Measurements from ENCODE around the gene PAX7.
"Not testable (repeated sequence)": the region's sequence is repeated elsewhere in the genome, so short reads cannot be mapped to it uniquely, and the experiment has no call there.

DNA sequence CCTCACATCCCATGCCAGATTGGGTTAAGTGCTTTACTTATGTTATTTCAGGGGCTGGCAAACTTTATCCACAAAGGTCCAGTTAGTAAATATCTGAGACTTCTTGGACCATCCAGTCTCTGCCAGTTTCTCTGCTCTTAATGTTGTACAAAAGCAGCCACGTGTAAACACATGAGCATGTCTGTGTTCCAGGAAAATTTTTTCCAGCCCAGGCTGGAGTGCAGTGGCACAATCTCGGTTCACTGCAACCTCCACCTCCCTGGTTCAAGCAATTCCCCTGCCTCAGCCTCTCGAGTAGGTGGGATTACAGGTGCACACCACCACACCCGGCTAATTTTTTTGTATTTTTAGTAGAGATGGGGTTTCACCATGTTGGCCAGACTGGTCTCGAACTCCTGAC is 136.9 kb downstream of the PAX7 start:
- not testable (repeated sequence) for TF ChIP-seq CSDC2 (CRISPR knock-in tag; IDR thresholded peaks at IDR 0.05); ZFP30 (CRISPR knock-in tag; IDR thresholded peaks at IDR 0.05); ZNF565 (CRISPR knock-in tag; conservative IDR thresholded peaks at IDR 0.05; ENCODE audit: low read depth); RARB (CRISPR knock-in tag; IDR thresholded peaks at IDR 0.05); OSR1 (CRISPR knock-in tag; IDR thresholded peaks at IDR 0.05); ZNF8 (CRISPR knock-in tag; IDR thresholded peaks at IDR 0.05)
- TF ChIP-seq, protein P1, sequence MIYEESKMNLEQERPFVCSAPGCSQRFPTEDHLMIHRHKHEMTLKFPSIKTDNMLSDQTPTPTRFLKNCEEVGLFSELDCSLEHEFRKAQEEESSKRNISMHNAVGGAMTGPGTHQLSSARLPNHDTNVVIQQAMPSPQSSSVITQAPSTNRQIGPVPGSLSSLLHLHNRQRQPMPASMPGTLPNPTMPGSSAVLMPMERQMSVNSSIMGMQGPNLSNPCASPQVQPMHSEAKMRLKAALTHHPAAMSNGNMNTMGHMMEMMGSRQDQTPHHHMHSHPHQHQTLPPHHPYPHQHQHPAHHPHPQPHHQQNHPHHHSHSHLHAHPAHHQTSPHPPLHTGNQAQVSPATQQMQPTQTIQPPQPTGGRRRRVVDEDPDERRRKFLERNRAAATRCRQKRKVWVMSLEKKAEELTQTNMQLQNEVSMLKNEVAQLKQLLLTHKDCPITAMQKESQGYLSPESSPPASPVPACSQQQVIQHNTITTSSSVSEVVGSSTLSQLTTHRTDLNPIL (CRISPR knock-in tag; IDR thresholded peaks at IDR 0.05; ENCODE audit: low read depth), result not testable (repeated sequence)
- TF ChIP-seq, protein P2, sequence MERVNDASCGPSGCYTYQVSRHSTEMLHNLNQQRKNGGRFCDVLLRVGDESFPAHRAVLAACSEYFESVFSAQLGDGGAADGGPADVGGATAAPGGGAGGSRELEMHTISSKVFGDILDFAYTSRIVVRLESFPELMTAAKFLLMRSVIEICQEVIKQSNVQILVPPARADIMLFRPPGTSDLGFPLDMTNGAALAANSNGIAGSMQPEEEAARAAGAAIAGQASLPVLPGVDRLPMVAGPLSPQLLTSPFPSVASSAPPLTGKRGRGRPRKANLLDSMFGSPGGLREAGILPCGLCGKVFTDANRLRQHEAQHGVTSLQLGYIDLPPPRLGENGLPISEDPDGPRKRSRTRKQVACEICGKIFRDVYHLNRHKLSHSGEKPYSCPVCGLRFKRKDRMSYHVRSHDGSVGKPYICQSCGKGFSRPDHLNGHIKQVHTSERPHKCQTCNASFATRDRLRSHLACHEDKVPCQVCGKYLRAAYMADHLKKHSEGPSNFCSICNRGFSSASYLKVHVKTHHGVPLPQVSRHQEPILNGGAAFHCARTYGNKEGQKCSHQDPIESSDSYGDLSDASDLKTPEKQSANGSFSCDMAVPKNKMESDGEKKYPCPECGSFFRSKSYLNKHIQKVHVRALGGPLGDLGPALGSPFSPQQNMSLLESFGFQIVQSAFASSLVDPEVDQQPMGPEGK (CRISPR knock-in tag; IDR thresholded peaks at IDR 0.05; ENCODE audit: borderline replicate concordance), result not testable (repeated sequence)
